ENCODE measurements around the gene DBP.

DNA sequence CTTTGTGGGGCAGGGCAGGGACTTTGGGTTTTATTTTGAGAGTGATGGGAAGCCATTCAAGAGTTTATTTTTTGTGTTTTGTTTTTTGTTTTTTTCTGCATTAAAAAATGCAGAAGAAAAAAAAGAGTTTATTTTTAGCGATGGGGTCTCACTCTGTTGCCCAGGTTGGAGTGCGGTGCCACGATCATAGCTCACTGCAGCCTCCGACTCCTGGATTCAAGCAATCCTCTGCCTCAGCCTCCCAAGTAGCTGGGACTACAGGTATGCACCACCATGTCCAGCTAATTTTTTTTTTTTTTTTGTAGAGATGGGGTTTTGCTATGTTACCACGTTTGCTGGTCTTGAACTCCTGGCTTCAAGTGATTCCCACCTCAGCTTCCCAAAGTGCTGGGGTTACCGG is 21.3 kb upstream of the DBP start:
- TF ChIP-seq, protein P1, sequence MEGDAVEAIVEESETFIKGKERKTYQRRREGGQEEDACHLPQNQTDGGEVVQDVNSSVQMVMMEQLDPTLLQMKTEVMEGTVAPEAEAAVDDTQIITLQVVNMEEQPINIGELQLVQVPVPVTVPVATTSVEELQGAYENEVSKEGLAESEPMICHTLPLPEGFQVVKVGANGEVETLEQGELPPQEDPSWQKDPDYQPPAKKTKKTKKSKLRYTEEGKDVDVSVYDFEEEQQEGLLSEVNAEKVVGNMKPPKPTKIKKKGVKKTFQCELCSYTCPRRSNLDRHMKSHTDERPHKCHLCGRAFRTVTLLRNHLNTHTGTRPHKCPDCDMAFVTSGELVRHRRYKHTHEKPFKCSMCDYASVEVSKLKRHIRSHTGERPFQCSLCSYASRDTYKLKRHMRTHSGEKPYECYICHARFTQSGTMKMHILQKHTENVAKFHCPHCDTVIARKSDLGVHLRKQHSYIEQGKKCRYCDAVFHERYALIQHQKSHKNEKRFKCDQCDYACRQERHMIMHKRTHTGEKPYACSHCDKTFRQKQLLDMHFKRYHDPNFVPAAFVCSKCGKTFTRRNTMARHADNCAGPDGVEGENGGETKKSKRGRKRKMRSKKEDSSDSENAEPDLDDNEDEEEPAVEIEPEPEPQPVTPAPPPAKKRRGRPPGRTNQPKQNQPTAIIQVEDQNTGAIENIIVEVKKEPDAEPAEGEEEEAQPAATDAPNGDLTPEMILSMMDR (IDR thresholded peaks at IDR 0.05): no peak
- no peak for TF ChIP-seq EP300 (IDR thresholded peaks at IDR 0.05)
